MG63 (cell line): Measurements from ENCODE around the gene UNC5C. TPM values are rescaled to one million over a fixed set of nuclear protein-coding genes. Genes with fewer than 3 reads are reported as not detected.

Experiments used
- DNase-seq: peaks from one replicate; pipeline ENCODE4 v3.0.0-alpha.2; 2020
- H3K27me3 ChIP-seq: fragments of 250-450 bp; sonication (Bioruptor Pico); 2 replicates; pipeline ENCODE4 v1.5.1; 2020; ENCODE audit warnings: mild to moderate bottlenecking, moderate library complexity
- H3K36me3 ChIP-seq: fragments of 250-450 bp; sonication (Bioruptor Pico); 2 replicates; pipeline ENCODE4 v1.5.1; 2020; ENCODE audit warnings: mild to moderate bottlenecking, moderate library complexity
- H3K4me3 ChIP-seq: fragments of 250-450 bp; sonication (Bioruptor Pico); 2 replicates; pipeline ENCODE4 v1.5.1; 2020; ENCODE audit warnings: mild to moderate bottlenecking, moderate library complexity
- H3K9me3 ChIP-seq: fragments of 250-450 bp; sonication (Bioruptor Pico); 2 replicates; pipeline ENCODE4 v1.5.1; 2020; ENCODE audit warnings: mild to moderate bottlenecking, moderate library complexity
- total RNA-seq: library from RNA; depleted of rRNA; stranded (reverse); fragments of >200 nt; shearing (Covaris generic); gene quantifications from 2 replicates; pipeline ENCODE4 v1.2.3, GENCODE V29; 2014; ENCODE audit warnings: low replicate concordance

UNC5C gene
- total RNA-seq, 1 experiment from 2014 or later: not detected

DNA sequence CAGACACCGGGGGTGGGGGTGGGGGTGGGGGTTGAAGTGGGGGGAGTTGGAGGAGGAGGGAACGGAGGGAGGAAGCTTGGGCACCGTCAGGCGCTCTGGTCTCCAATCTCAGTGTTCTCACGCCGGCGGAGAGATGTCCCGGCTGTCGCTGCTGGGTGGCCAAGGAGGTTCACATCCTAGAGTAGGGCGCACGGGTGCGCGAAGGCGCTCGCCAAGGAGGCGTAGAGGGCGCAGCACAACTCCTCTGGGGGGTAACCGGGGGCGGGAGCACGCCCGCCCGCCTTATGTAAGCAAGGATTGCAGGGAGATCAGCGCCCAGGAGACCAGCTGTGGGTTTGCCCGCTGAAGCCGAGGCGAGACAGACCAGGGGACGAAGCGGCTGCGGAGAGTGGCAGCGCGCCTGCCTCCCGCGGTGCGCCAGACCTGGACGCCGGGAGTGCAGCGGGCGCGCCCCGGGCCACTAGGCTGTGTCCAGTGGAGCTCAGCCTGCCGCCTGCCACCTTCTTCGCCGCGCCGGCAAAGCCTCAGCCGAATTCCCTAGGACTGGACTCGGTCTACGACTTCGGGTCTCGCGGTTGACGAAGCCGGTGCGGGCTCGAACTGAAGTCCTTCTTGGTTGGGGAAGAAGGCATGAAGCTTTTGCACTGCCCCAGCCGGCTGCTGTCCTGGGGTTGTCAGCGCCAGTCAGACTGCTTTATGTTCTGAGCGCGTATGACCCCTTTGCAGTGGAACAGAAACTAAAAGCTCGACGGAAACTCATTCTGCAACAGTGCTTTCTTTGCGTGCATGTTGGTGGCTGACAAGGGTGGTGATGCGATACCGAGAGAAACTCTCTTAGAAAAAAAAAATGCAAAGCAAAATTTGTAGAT lies 707 bp upstream of the UNC5C start:
- Histone ChIP-seq H3K36me3 (no peaks in the 10 kb centered on the region), H3K27me3 (peaks cover 25% of the 10 kb centered on the region), H3K9me3 (no peaks in the 10 kb centered on the region), H3K4me3 (peak overlapping the region; percentile 15; the same call in 1 of the 2 replicates)
- no peak for DNase-seq

DNA sequence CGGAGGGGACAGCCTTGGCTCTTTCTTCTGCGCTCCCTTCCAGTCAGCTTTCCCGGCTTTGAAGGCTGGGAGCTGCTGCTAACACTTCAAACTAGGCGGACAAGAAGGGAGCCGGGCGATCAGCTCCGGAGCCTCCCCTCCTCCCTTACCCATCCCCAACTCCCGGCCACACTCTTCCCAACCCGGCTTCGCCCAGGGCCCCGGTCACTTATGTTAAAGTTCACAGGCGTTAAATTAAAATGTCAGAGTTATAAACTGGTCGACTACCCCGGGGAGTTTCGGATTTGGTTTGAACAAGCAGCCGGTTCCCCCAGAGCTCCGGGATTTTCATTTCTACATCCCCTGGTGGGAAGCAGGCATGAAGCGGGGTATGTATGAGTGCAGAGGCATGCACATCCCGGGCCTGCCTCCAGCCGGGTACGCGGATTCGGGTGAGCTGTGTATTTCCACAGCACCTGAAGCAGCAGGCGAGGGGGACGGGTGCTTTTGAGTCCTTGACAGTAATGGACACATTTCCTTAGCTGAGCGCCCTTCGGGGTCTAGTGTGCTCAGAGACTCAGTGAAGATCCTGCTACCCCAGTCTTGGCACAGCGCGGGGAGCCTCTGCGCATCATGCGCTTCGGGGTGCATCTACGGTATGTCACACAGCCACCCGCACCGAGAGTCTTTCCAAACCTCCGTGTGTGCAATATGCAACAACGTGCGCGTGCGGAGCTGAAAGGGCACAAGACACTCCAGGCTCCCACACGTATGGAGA lies 880 bp downstream of the UNC5C start:
- H3K27me3 ChIP-seq: peaks cover 25% of the 10 kb centered on the region

DNA sequence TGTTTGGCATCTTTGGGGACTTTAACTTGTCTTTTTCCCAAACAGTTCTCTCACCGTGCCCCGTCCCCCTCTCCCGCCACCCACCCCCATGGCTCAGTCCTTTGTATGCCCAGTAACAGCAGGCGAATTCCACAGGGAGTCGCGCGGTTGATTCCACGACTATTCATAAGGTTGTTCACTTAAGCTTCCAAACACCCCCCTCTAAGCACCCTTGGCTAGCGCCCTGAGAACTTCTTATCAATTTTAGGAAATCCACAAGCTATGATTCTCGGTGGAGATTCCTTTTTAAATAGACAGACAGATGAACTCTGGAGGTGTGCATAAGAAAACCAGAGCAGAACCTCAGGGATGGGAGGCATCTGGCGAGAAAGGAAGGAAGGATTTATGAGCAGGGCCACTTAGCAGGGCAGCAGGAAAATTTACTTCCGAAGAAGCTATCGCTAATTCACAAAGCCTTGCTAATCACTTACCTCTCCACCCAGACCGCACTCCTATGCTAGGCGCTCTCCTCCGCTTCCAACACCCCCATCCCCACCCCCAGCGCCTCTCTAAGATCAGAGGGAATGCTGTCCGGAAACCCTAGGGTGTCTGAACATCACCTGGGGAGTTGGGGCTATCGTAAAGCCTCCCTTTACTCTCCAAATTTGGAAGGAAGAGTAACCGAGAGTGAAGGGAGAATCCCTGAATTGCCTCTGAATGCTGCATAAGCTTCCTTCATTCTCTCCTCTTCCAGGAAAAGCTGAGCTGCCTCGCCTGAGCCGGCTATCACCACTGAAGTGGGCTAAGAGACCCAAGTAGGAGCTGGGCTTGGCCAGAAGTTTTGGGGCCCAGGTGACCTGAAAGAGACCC lies 1.7 kb downstream of the UNC5C start:
- Histone ChIP-seq H3K9me3 (no peaks in the 10 kb centered on the region), H3K4me3 (no peak overlapping the region), H3K27me3 (peaks cover 25% of the 10 kb centered on the region), H3K36me3 (no peaks in the 10 kb centered on the region)
- DNase-seq: no peak

More for the DNA sequence above, 880 bp downstream of the UNC5C start:
- no peak for DNase-seq
- H3K4me3 ChIP-seq: no peak overlapping the region
- no peaks in the 10 kb centered on the region for H3K9me3 ChIP-seq
- H3K36me3 ChIP-seq: no peaks in the 10 kb centered on the region

DNA sequence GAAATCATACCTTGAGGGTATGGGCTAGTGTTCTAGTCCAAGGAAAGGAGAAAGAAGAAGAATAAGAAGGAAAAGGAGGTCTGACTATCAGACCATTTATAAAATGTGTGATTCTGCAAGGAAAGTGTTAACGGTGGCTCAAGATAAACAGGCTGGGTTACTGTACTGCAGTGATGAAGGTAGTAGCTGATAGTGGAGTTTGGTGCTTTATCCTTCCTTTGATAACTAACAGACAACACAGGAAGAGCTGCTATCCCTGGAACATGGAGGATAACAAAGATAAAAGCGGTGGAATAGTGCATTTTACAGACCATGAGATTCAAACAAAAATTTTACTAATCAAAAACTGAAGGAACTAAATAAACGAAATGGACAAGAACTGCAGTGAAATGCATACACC lies 2.6 kb downstream of the UNC5C start:
- peaks cover 25% of the 10 kb centered on the region for H3K27me3 ChIP-seq
- DNase-seq: no peak
- H3K4me3 ChIP-seq: no peak overlapping the region
- no peaks in the 10 kb centered on the region for H3K9me3 ChIP-seq
- no peaks in the 10 kb centered on the region for H3K36me3 ChIP-seq

DNA sequence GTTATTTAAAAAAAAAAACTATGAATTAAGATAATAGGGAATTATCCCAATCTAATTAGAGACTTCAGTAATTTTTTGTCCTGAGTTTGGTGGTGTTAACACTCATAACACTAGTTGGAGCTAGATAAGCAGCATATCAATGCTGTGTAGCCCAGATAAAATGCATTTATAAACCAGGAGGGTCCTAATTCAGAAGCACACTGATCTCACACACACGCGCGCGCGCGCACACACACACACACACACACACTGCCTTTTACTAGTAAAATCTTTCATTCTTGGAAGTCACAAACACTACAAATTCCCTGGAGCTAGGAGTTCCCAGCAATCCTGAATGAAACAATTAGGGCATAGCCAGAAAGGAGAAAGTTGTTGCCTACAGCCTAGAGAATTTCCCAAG lies 3.2 kb downstream of the UNC5C start:
- H3K27me3 ChIP-seq: peaks cover 25% of the 10 kb centered on the region
- H3K4me3 ChIP-seq: no peak overlapping the region
- no peak for DNase-seq
- no peaks in the 10 kb centered on the region for H3K9me3 ChIP-seq
- no peaks in the 10 kb centered on the region for H3K36me3 ChIP-seq

DNA sequence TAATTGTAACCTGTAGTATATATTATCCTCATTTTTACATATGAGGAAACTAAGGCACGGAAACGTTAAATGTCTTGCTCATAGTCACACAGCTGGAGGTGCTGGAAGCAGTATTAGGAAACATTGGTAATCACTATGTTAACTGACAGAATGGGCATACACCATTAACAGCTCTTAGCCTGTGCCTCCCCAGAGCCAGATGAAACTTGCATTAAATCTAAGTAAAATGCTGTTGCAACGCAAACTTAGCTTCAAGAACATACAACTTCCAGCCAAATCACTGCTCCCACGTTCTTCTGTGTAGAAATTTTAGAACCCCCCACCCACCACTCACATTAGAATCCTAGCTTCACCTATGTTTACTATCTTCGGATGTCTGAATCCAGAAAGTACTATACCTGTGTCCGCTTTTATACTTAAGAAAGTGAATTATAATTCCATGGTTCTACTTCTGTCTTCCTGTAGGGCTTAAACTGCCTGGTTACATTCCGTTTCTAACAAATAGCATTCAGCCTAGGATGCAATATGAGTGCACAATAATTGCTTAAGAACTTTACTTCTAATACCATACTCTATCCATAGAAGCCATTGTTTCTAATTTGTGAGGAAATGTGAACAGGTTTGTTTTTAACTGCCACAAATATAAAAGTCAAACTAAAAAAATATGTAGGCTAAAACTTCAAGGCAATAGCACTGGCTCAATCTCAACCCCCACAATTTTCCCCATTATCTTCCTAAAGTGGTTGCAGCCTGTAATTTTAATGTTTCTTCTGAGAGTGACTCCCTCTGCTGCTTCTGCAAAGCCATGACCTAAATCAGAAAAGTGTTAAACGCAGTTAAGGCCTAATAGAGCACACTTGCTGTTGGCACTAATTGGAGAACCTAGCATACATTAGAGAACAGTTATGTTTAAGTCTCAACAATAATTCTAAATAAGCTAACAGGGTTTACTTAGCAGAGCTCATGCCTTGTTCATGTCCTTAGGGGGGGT lies 4.4 kb downstream of the UNC5C start:
- Histone ChIP-seq H3K9me3 (no peaks in the 10 kb centered on the region), H3K4me3 (no peak overlapping the region), H3K36me3 (no peaks in the 10 kb centered on the region), H3K27me3 (peaks cover 21% of the 10 kb centered on the region)
- DNase-seq: no peak

DNA sequence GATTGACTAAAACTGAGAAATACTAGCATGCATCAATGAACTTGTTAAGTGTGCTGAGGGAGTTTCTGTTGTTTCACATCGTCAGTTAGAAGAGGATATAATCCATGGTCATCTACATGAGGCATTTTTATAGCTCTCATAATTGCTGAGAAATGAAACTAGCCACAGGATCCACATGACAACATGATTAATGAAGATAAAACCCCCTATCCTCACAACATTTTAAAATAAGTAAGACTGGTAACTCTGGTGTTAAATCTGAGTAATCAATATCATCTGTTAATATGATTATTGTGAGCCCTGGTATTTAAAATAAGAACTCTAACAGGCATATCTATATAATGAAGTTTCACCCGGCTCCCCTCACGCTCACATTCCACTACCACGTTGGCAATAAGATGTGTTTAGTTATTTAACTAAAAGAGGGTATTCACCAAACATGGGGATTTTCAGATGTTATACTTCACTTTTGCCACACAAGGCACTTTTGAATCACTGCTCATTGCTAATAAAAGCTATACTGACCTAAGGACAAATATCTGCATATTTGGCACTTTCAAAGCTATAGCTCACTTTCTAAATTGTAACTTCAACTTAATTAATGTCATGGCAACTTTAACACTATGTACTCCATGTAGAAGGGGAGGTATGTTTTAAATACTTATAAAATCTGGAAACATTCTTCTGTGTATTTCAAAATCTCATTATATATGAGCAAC lies 6.7 kb downstream of the UNC5C start:
- no peaks in the 10 kb centered on the region; the same call in 1 of the 2 replicates for H3K27me3 ChIP-seq
- no peaks in the 10 kb centered on the region for H3K36me3 ChIP-seq
- H3K9me3 ChIP-seq: no peaks in the 10 kb centered on the region
- no peak overlapping the region for H3K4me3 ChIP-seq
- DNase-seq: no peak

DNA sequence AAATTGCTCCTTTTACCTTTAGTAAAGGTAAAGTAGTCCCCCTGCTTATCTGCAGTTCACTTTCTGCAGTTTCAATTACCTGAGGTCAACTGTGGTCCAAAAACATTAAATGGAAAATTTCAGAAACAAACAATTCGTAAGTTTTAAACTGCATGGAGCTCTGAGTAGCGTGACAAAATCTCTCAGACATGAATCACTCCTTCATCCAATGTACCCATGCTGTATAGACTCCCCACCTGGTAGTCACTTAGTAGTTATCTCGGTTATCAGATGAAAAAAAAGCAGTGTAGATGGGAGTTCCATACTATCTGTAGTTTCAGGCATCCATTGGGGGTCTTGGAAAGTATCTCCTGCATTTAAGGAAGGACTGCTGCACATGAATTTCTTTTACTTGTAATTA lies 7.7 kb downstream of the UNC5C start:
- Histone ChIP-seq H3K9me3 (no peaks in the 10 kb centered on the region), H3K4me3 (no peak overlapping the region), H3K36me3 (no peaks in the 10 kb centered on the region), H3K27me3 (no peaks in the 10 kb centered on the region; the same call in 1 of the 2 replicates)
- no peak for DNase-seq

DNA sequence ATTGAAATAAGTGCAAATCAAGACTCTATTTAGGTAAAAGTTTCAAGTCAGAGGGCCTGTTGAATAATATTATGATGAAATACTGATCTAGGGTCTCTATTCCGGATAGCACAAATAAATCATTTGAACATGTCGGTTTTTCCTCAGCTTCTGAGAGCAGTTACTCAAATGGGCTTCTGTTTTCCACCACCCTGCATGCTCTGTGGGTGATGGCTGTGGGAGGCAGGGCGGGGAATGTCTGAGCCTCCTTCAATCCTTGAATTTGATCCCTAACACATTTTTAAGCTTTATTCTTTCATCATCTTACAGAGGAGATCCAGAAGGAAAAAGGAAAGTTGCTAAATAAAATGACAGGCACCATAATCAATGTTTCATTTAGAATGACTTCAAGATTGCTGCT lies 8.5 kb downstream of the UNC5C start:
- DNase-seq: no peak
- H3K27me3 ChIP-seq: no peaks in the 10 kb centered on the region
- no peak overlapping the region for H3K4me3 ChIP-seq
- no peaks in the 10 kb centered on the region for H3K9me3 ChIP-seq
- H3K36me3 ChIP-seq: no peaks in the 10 kb centered on the region

DNA sequence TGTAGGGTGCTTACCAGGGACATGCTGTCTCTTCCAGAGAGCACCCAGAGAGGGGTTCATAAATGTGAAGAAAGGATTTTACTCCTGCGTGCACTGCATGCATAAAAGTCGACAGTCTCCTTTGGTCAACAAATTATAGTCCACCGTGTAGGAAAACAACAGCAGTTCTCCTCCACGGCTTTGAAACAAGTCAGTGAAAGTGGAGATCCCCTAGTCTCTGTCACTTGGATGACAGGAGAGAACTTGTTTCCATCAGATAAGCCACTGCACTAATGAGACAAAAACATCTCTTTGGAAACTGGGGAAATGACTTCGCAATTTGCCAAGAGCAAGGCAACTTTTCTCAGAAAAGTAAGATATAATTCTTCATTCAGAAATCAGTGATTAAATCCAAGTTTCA lies 9.7 kb downstream of the UNC5C start:
- Histone ChIP-seq H3K9me3 (no peaks in the 10 kb centered on the region), H3K36me3 (no peaks in the 10 kb centered on the region), H3K4me3 (no peak overlapping the region), H3K27me3 (no peaks in the 10 kb centered on the region)
- DNase-seq: no peak

DNA sequence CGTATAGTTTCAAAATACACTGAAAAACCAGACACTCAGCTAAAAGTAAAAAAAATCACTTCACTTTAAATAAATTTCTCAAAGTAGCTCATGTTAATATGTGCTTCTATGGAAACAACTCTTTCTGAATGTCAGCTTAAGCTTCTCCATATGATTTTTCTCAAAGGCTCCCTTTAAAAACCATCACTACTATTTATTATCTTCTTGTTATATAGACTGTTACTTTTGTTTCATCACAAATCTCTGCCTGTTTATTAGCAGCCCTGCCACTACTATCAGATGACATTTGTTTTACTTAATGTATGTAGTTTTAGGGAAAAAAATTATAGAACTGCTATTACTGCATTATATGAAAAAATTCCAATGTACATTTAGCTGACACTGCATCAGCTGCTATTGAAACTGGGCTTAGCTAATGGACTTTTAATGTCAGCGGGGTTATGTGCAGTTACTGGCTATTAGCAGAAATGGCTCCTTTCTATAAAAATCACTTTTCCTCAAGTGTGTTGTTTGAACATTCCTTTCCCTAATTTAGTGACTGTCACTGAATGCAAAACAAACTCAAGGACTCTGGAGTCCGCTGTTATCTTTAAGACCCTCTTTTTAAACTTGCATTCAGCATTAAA lies 10.8 kb downstream of the UNC5C start:
- Histone ChIP-seq H3K9me3 (no peaks in the 10 kb centered on the region), H3K27me3 (no peaks in the 10 kb centered on the region), H3K36me3 (no peaks in the 10 kb centered on the region), H3K4me3 (no peak overlapping the region)
- no peak for DNase-seq

DNA sequence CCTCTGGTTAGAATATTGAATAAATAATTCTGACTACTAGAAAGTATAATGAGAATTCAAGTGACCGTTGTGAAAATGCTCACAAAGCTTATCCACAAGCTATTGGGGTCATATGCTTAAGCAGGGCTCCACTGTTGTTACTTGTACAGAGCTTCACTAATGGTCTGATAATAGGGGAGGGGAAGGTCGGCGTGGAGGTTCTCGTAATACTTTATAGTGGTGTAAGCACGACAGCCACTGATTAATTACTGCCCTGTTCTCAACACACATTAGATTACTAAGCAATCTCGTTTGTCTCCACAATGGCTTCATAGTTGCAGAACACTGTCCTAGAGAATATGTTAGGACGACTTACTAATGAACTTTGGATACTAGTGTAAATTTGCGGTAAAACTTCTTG lies 11.6 kb downstream of the UNC5C start:
- Histone ChIP-seq H3K27me3 (no peaks in the 10 kb centered on the region), H3K4me3 (no peak overlapping the region), H3K9me3 (no peaks in the 10 kb centered on the region), H3K36me3 (no peaks in the 10 kb centered on the region)
- no peak for DNase-seq

DNA sequence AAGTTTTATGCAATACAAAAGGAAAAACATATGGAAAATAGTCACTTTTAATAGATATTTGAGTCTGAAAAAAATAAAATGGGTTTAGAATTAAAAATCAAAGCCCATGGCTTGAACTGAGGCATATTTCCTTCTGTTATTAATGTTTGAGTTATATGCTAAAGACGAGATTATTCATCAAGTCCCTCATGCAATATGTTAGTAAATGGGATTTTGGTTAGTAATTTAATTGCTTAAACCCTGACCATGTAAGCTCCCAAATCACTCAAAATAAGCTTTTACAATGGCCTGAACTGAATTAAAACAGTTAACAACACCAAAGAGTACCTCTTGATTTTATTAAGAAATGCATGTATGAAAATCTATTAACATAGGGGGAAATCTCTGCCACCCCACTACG lies 12.1 kb downstream of the UNC5C start:
- no peaks in the 10 kb centered on the region for H3K36me3 ChIP-seq
- H3K27me3 ChIP-seq: no peaks in the 10 kb centered on the region
- H3K4me3 ChIP-seq: no peak overlapping the region
- H3K9me3 ChIP-seq: no peaks in the 10 kb centered on the region
- DNase-seq: no peak

DNA sequence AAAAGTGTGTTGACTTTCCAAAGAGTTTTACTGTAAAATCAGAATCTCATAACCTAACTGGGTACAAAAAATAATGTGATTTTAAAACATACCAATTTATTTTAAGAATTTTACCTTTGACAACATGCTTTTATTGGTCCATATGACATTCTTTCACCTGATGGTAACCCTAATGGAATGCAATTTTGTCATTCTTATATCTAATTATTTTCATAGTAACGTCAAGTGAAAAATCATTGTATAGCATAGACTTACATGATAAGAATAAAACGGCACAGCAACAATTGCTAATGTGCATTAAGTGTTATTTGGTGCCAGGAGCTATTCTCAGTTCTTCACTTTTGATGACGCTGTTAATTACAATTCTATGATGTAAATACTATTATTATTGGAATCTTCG lies 13.6 kb downstream of the UNC5C start:
- DNase-seq: no peak
- no peak overlapping the region for H3K4me3 ChIP-seq
- no peaks in the 10 kb centered on the region for H3K9me3 ChIP-seq
- no peaks in the 10 kb centered on the region for H3K27me3 ChIP-seq
- no peaks in the 10 kb centered on the region for H3K36me3 ChIP-seq

DNA sequence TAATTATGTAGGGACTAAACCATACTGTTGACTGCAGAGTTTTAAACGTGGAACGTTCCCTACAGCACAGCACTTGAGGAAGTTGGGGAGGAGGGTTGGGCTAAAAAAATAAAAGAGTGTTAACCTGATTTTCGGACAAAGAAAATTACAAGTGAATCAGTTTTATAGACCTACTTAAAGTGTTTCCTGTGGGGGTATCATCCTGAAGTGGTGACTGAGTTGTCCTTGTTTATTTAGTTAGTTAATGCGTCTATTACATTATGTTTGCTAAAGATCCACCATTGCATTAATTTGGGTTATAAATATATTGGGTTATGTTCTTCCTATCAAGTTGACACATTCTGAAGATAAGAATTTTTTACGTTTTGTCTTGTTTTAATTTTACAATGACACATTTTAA lies 14.7 kb downstream of the UNC5C start:
- DNase-seq: no peak
- no peaks in the 10 kb centered on the region for H3K27me3 ChIP-seq
- no peaks in the 10 kb centered on the region for H3K9me3 ChIP-seq
- H3K4me3 ChIP-seq: no peak overlapping the region
- H3K36me3 ChIP-seq: no peaks in the 10 kb centered on the region
